ENCODE results near the gene ZNF892.

DNA sequence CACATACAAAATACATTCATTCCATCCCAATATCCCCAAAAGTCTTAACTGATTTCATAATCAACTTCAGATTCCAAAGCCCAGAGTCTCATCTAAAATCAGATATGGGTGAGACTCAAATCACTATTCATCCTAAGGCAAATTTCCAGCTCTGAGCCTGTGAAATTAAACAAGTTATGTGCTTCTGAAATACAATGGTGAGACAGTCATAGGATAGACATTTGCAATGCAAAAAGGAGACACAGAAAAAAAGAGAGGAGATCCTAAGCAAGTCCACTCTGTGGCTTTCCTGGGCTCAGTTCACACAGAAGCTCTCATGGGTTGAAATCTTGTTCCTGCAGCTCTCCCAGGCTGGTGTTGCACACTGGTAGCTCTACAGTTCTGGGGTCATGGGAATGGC lies 18.3 kb downstream of the ZNF892 start:
- TF ChIP-seq, protein P1, sequence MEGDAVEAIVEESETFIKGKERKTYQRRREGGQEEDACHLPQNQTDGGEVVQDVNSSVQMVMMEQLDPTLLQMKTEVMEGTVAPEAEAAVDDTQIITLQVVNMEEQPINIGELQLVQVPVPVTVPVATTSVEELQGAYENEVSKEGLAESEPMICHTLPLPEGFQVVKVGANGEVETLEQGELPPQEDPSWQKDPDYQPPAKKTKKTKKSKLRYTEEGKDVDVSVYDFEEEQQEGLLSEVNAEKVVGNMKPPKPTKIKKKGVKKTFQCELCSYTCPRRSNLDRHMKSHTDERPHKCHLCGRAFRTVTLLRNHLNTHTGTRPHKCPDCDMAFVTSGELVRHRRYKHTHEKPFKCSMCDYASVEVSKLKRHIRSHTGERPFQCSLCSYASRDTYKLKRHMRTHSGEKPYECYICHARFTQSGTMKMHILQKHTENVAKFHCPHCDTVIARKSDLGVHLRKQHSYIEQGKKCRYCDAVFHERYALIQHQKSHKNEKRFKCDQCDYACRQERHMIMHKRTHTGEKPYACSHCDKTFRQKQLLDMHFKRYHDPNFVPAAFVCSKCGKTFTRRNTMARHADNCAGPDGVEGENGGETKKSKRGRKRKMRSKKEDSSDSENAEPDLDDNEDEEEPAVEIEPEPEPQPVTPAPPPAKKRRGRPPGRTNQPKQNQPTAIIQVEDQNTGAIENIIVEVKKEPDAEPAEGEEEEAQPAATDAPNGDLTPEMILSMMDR (IDR thresholded peaks at IDR 0.05) = no peak
- no peak for TF ChIP-seq POLR2A (IDR thresholded peaks at IDR 0.05)
